Renal cortex interstitium (tissue), 11 donors: ENCODE measurements around the gene RAB11B. TPM values are rescaled to one million over a fixed set of nuclear protein-coding genes. Genes with fewer than 3 reads are reported as not detected.
"Not testable (repeated sequence)": the region's sequence is repeated elsewhere in the genome, so short reads cannot be mapped to it uniquely, and the experiment has no call there.

ENCODE experiments used
- DNase-seq, 11 donors: peaks; one replicate each; pipeline ENCODE4 v3.0.0-alpha.2; 2013; ENCODE audit warnings: low read depth in 9 of 11, low spot score in 4 of 11; ENCODE audit errors: extremely low read depth in 1 of 11
- polyA plus RNA-seq, 3 donors: library from polyadenylated mRNA; unstranded; fragments of 120-200 nt; gene quantifications; one replicate each; pipeline ENCODE4 v1.2.1, GENCODE V29; 2013; ENCODE audit not compliant: insufficient read length in 3 of 3

The RAB11B gene
- polyA plus RNA-seq, 3 donors: 122 to 168 (median 165) TPM

DNA sequence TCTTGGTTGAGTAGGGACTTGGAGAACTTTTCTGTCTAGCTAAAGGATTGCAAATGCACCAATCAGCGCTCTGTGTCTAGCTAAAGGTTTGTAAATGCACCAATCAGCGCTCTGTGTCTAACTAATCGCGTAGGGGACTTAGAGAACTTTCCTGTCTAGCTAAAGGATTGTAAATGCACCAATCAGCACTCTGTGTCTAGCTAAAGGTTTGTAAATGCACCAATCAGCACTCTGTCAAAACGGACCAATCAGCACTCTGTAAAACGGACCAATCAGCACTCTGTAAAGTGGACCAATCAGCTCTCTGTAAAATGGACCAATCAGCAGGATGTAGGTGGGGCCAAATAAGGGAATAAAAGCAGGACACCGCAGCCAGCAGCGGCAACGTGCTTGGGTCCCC lies 3.7 kb upstream of the RAB11B start:
- not testable (repeated sequence) for DNase-seq

DNA sequence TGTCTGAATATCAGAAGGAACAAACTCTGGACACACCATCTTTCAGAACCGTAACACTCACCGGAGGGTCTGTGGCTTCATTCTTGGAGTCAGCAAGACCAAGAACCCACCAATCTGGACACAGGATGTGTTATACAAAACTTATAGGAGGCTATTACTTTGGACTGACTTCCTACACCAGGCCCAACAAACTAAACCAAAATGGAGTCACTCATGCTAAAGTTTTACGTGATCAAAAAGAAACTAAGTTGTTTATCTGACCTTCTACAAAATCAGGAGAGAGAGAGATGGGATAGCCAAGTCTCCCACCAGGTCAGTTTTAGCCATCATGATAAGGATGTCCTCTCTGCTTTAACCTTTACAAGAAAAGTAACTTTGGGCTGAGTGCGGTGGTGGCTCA lies 3.2 kb upstream of the RAB11B start:
- no peak for DNase-seq

DNA sequence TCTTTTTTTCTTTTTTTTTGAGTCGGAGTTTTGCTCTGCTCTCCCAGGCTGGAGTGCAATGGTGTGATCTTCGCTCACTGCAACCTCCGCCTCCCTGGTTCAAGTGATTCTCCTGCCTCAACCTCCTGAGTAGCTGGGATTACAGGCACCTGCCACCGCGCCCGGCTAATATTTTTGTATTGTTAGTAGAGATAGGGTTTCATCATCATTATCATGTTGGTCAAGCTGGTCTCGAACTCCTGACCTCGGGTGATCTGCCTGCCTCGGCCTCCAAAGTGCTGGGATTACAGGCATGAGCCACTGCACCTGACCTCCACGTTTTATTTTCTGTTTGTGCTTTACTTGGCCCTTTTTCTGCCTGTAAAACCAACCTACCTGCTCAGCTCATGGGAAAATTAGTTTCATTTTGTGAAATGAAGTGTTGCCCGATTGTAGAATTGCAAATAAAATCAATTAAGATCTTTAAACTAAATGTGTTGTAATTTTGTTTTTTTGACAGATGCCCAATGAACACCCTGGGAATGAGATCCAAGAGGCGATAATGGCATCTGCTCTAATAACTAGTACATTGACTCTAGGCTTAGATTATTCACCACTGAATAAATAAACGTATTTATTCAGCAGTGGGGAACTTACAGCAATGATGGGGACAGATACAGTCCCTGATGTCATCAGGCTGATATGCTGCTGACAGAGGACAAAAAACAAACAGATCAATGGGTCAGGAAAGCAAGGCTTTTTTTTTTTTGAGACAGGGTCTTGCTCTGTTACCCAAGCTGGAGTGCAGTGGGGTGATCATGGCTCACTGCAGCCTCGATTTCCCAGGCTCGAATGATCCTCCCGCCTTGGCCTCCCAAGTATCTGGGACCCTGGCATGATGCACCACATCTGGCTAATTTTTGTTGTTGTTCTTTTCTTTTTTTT lies 2.2 kb upstream of the RAB11B start:
- DNase-seq: no peak

DNA sequence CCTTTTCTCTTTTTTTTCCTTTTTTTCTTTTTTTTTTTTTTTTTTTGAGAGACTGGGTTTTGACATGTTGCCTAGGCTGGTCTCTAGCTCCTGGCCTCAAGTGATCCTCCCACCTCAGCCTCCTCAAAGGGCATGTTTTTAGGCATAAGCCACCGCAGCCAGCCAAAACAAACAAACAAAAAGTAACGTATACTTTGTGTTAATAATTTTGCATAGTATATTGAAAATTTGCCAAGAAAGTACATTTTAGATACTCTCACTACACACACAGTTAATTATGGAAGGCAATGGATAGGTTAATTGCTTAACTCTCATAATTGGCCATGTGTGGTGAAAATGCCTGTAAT lies 1.6 kb upstream of the RAB11B start:
- no peak for DNase-seq

DNA sequence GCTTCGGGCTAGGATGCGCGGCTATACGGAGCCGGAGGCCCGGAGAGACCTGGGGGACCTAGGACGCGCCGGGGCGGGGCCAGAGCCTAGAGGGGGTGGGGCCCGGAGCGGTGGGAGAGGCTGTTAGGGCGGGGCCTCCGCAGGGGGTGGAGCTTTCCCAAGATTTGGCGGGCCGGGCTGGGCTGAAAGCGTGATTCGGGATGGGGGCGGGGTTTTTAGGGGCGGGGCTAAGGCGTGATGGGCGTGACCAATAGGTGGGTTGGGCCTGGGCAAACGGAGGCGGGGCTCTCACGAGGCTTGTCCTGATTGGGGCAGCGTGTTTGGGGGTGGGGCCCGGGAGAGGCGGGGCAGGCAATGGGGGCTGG lies 439 bp downstream of the RAB11B start:
- peak; percentile 70 to 89 (median 77) for DNase-seq

DNA sequence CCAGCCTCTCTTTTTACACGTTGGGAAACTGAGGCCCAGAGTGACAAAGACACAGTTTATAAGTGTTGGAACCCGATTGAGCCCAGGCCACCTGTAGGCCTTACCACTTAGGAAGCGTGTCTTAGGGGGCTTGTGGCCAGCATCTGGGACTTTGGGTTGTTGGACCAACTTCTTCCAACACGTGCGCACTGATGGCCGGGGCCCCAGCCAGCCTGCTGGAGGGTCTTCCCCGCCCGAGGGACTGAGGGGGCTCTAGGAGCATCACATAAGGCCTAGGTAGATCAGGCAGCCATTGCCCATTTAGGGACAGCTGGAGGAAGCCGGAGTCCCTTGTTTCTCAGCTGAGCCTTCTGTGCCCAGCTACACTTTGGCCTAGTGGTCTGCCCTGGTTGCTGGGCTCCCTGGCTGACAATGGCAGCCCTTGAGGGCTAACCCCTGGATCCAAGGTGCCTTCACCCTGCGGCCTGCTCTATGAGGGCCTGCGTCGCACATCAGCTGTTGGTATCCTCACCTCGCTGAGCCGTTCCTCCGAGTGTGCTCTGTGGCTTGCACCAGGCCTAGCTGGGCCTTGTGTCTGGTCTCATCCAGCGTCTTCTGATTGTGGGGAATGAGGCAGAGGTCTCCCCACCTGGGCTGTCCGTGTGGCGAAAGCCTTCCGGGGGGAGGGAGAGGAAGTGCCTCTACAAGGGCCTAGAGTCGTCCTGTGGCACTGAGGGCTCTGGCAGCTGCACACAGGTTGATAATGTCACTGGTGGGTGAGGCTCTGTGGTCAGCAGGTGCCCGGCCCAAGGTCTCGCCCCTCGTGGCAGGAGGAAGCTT lies 1.2 kb downstream of the RAB11B start:
- no peak for DNase-seq

DNA sequence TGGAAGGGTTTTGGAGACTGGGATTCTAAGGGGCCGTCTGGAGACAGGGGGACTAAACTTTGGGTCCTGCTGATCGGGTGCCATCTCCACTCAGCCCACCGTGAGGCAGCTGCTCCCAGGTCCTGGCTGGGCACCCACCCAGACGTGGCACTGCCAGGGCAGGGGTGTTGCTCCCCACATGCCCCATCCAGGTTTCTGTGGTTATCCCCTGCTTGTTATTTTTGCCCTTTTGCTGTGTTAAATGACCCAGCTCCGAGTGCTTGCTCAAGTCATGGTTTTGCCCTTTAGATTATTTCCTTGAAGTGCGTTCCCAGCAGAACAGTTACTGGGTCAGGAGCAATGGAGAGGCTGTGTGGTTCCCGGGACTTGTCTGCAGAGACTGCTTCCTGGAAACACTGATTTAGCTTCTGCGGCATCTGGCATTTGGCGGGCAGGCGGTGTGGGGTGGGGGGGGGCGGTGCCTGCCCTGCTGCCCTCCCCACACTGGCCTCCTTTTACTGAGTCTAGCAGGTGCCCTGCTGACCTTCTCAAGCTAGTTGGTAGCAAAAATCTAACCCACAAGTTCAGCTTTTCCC lies 1.9 kb downstream of the RAB11B start:
- DNase-seq: no peak

DNA sequence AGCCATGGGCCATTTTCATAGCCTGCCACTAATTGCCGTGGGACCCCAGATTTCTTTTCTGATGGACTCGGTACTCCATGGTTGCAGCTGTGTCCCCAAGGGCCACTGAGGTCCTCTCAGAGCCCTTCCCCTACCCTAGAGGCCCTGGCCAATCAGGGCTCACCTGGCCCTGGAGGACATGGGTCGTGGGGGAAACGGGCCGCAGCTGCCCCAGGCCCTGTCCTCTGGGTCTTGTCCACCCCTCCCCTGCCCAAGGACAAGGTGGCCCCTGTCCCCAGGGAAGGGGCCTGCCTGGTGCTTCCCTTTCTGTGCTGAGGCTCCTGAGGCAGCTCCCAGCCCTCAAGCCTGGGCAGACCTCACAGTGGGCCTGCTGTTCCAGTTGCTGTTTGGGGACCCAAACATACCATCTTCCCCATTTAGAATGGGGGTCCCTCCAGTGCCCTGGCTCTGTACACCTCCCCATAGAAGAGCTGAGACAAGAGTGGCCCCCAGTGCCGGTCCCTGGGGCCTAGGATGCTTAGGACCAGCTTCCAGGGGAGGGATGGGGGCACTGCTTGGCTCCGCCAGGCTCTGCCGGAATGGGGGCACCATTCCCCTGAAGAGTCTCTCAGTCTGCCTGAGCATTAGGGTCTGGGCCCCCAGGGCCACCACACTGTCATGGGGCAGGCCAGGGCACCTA lies 3.2 kb downstream of the RAB11B start:
- DNase-seq: no peak

DNA sequence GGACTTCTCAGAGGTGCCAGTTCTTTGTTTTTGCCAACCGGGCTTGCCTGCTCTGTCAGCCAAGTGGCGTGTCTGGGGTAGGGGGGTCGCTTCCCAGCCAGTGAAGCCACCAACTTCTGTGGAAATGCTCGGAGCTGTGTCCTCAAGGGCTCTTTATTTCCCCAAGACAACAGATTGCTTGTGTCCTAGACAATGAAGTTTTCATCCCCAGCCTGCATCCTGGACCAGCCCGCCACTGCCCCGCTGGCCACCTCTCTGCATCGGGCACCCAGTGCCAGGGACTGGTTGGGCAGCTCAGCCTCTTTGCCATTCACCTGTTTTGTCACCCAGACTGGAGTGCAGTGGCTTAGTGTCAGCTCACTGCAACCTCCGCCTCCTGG lies 3.7 kb downstream of the RAB11B start:
- no peak for DNase-seq

DNA sequence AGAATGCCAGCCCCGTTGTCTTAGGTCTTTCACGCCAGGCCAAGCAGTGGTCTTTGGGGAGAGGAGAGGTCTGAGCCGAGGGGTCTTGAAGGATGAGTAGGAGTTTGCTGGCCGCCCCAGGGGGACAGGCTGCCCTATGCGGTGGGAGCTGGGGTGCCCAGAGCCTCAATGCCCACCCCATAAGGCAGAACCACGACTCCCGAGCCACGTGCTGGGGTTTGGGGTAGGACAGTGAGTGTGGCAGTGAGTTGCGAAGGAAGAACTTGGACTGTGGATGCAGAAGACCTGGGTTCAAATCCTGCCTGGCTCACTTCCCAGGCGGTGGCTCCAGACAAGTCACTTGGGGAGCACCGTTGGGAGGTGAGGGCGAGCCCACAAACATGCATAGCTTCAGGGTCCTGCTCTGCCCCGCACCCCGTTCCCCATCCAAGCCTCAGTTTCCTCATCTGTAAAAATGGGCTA lies 5.5 kb downstream of the RAB11B start:
- no peak for DNase-seq

DNA sequence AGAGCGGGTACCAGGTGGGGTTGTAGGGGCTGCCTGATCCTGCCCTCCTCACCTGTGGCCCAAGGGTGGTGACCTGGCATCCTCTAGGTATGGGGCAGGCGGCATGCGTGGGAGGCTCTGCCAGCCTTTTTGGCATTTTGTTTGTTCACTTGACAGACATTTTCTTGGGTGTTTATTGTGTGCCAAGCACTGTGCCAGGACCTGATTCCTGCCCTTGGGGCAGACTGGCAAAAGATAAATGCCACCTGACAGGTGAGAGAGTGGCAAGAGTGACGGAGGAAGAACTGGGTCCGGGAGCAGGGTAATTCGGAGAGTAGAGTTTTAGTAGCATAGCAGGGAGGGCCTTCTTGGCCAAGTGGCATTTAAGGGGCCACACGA lies 6.0 kb downstream of the RAB11B start:
- DNase-seq: no peak

DNA sequence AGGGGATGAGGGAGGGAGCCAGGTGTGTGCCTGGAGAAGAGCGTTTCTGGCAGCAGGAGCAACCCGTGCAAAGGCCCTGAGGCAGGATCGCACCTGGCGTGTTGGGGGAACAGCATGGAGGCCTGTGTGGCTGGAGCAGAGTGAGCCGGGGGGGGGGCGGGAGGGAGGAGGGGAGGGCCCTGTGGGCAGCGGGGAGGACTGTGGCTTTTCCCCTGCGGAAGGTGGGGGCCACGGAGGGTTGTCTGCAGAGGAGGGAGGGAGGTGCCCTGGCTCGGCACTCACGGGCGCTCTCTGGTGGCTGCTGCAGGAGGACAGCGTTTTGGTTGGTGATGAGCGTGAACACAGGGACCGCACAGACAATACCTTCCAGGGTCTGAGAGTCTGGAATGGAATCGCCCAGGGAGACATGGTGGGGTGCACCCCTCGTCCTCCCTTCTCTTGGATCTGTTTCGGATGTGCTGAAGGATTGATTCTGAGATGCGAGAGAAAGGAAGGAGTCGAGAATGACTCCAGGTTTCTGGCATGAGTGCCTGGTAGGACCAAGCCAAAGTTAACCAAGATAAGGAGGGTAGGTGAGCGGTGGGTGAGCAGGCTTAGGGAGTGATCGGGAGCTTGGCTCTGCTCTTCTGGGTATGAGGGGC lies 6.5 kb downstream of the RAB11B start:
- no peak for DNase-seq

DNA sequence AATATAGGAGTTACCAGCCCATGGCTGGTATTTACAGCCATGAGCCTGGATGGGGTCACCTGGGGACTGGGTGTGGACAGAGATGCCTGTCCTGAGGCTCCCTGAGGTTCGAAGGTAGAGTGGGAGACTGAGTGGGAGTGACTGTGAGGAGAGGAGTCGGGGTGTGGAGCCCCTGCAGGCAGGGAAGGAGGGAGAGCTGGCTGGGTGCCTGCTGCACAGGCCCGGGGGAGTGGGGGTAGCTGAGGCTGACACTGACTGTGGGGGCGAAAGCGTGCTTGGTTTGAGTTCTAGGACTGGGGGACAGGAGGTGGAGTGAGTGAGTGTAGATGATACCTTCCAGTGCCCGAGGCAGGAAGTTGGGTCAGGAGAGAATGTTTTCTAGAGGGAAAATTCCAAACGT lies 7.1 kb downstream of the RAB11B start:
- DNase-seq: no peak

DNA sequence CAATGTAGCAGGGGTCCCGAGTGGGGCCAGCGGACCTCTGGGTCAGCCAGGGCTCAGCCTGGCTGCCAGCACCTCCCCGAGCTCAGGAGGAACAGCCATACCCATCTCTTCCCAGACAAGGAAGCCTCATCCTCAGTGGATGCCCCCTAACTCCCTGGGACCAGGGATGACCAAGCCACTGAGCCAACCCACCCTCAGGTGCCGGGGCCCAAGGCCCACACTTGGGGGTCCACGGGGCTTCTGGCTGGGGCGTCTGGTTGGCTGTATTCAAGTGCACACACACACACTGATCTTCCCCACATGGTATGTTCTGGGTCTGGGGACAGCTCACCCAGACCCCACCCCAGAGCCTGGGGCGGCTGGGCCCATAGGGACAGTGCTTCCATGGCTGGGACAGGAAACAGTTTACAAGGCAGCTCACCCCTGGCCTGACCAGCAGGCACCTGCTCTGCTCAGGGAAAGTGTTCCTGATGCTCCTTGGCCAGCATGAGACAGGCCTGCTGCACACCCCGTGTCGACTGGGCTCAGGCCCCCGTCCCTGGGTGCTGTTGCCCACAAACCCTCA lies 7.7 kb downstream of the RAB11B start:
- no peak for DNase-seq

DNA sequence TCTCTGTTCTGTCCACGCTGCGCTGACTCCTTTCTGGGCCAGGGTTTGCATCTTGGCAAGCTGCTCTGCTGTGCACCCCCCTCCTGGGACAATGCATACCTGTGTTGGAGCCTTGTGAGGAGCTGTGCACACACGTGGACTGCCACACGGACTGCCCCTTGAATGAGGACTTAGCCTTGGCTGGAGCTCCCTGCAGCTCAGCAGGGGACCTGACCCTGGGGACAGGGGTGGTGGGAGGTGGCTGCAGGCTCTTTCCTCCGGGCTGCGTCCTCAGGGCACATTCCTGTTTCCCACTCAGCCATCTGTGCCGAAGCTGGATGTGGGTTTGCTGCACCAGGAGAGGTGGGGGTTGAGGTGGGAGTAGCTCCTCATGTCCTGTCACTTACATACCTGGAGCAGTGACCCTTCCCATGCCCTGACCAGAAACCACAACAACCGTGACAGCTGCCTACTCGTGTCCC lies 8.2 kb downstream of the RAB11B start:
- peak in 7 of 11 donors; percentile 37 to 68 (median 57) for DNase-seq

DNA sequence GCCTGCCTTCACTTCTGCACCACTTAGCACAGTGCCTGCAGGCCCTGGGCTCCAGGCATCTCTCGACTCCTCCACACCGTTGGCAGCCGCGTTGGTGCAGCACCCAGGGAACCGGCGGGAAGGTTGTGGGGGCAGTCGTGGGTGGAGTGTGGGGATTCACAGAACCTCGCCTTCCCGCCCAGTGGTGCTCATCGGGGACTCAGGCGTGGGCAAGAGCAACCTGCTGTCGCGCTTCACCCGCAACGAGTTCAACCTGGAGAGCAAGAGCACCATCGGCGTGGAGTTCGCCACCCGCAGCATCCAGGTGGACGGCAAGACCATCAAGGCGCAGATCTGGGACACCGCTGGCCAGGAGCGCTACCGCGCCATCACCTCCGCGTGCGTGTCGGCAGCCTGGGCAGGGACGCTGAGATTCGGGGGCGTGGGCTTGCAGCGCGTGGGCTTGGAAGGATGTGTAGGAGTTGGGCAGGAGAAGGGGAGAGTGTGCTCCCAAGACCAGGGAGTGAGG lies 9.6 kb downstream of the RAB11B start:
- no peak for DNase-seq

DNA sequence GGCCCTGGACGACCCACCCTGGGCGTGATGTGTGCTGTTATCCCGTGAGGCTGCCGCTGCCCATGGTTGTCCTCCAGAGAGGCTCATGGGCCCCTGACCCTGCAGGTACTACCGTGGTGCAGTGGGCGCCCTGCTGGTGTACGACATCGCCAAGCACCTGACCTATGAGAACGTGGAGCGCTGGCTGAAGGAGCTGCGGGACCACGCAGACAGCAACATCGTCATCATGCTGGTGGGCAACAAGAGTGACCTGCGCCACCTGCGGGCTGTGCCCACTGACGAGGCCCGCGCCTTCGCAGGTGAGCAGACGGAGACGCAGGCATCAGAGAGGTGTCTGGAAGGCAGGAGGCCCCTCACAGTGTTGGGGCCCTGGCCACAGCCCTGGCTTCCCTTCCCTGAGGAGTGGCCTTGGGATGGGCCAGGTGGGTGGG lies 11.8 kb downstream of the RAB11B start:
- no peak for DNase-seq

DNA sequence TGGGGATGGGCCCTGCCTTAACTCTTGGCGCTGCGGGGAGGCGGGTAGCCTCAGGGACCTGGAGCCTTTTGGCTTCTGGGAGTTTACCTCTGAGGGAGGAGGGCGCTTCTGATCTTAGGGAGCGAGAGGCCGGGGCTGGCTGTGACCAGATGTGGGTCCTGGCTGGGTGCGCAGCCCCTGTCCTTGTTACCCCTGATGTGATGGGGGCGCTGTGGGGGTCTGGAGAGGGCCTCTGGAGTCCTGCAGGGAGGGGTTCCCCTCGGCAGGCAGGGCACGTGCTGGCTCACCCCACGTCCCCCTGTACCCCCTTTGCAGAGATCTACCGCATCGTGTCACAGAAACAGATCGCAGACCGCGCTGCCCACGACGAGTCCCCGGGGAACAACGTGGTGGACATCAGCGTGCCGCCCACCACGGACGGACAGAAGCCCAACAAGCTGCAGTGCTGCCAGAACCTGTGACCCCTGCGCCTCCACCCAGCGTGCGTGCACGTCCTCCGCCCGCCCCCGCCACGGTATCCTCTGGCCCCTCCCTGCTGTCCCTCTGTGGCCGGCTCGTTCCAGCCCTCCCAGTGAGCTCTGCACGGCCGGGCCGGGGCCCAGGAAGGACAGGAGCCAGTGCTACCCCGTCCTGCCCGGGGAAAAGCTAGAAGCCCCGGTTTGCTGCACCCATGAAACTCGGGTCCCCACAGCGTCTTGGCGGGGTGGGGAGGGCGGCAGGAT lies 13.1 kb downstream of the RAB11B start:
- no peak for DNase-seq
